HG02870 (cell line): Measurements from ENCODE around the gene TMEM106C.

ENCODE experiments used
- ATAC-seq: cut with Tn5 transposase; IDR thresholded peaks from one replicate; pipeline ENCODE4 v1.9.1; 2021; ENCODE audit warnings: mild to moderate bottlenecking, moderate library complexity; ENCODE audit not compliant: unreplicated experiment

The TMEM106C gene

DNA sequence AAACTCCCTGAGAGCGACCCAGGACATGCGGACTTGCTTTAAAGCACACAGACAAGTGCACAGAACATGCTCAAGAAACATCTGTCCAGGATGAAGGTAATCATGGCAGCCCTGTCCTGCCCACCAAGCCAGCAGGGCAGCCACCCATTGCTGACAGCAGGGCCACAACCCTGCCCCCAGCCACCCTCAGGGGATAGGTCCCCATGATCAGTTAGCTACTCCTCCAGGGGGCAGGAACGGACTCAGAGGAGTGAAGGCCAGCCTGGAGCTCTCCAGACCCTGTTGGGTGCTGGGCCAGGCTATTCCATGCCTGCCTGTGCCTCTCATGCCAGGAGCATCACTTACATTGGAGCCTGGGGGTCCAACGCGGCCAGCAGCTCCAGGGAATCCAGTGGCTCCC lies 15.8 kb downstream of the TMEM106C start:
- ATAC-seq: no peak

DNA sequence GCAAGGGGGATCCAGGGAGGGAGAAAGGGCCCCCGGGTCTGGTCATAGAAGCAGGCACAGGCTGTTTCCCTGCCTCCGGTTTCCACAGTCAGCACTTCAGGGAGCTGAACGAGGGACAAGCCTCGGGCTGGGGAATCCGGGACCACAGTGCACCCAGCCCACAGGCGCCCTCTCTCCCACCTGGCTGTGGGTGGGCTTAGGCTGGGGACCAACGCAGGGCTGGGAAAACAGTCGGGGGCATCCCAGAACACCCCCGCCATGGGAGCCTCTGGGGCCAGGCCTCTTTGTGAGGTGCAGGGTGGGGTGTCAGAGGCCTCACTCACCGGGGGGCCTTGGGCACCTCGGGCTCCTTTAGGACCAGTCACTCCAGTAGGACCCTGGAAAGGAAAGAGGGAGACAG lies 16.3 kb downstream of the TMEM106C start:
- no peak for ATAC-seq

DNA sequence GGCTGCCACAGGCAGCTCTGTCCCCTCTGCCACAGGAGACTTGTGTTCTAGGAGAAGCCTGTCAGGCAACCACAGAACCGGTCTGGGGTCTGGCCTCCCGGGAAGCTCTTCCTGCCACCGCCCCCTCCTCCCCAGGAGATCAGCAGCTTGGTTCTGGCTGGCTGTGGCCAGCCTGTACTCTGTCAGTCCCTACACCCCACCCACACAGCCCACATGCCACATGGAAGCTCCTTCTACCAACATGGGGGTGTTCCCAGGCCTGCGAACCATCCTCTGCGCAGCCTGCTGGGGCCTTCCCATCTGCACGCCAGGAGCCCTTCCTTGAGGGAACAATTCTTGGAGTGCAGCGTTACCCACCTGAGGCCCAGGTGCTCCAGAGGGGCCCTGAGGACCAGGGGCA lies 16.8 kb downstream of the TMEM106C start:
- ATAC-seq: no peak

DNA sequence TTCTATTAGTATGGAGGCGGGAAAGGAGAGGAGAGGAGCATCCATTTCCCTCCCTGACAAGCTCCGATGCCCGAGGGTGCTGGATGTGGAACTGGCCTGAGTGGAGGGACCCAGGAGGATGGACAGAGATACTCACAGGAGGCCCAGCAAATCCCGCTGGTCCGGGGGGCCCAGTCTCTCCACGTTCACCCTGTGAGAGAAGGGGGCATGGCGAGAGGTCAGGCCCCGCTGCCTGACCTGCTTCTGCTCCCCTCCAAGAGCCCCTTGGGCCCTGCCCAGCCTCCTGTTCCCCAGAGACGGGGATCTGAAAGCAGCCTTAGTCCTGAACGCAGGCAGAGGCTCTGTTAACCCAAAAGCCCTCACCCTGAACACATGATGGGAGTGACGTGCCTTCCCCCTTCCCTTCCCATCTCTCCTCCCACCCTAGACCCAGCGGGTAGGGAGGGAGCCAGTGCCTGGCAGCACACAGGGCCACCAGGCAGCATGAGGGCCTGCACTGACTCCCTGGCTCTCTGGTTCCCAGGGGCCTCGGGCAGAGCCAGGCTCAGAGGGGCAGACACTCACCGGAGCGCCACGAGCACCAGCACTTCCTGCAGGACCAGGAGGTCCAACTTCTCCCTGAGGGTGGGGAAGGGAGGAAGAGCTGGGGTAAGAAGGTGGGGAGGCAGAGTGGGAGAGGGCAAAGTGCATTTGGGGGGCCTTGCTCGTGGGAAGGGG lies 17.5 kb downstream of the TMEM106C start:
- no peak for ATAC-seq

DNA sequence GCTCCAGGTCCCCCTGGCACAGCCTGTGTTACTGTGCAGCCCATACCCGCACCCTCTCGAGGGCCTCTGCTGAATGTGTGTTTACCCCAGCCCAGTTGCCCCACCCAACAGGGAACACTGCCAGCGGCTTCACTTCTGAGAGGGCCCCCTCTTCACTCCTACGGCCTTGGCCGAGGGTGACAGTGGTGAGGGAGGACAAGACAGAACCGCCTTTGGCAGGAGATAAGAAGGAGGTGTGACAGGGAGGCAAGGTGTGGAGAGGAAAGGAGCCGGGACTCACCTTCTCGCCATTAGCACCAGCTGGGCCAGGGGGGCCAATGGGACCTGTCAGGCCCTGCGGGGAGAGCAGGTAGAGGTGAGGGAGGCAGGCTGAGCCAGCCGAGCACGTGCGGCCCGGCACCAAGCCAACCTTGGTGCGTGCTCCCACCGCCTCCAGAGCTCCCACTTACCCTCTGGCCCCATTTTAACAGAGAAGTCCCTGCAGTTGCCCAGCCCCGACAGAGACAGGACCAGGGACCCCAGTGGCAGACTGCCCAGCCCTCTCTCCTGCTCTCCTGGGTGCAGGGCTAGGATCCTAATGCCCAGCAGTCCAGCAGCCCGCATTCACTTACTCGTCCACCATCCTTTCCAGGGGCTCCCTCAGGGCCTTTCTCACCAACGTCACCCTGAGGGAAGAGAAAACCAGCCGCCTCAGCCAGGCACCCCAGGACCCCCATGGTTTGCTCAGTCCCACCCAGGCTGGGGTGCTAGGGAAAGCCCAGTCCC lies 18.3 kb downstream of the TMEM106C start:
- ATAC-seq: no peak

DNA sequence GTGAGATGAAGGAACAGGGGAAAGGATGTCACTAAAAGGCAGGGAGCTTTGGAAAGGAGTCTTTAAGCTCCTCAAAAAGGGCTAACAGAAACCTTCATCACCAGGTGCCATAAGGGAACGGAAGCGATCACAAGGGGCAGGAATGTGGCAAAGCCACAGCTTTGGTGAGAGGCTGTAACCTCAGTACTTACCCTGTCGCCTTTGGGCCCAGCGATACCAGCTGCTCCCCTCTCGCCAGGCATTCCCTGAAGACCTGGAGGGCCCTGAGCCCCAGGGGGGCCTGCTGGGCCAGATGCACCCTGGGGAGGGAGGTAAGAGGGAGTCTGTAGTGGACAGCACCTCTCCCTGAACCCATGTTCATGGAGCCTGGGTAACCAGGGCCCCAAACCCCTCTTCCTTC lies 18.9 kb downstream of the TMEM106C start:
- ATAC-seq: no peak

DNA sequence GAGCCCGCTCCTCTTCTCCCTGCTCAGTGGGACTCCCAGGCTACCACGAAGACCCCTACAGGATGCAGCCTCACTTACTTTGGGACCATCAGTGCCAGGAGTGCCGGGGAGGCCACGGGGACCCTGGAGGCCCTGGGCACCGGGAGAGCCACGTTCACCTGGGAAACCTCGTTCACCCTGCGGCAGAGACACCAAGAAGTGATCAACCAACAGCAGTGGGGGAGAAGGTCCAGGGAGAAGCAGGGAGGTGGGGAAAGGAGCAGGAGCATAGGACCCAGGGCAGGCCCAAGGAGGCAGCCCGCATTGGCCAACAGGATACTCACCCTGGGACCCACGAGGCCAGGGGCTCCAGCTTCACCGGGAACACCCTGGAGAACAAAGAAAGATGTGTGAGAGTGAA lies 19.4 kb downstream of the TMEM106C start:
- no peak for ATAC-seq

DNA sequence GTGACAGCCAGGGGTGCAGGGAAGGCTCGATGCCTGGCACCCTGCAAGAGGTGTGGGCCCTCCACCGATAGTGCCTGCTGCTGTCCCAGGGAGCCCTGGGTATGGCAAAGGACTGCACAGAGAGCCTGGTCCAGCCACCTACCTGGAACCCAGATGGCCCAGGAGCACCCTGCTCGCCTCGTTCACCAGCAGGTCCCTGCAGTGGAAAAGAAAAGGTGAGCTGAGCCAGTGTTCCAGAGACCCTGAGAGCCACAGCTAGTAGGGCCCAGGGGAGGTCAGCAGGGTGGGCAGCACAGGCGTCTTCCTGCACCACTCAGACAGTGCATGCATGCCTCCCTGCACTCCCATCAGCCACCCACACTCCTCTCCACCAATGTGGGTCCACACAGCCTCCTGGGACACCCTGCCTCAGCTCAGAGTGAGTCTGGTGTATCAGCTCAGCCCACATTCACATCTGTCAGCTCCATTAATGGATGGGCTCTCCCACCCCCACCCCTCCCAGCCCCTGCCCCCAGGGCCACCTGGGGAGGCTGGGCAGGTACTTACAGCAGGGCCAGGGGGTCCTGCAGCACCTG lies 20.2 kb downstream of the TMEM106C start:
- no peak for ATAC-seq

DNA sequence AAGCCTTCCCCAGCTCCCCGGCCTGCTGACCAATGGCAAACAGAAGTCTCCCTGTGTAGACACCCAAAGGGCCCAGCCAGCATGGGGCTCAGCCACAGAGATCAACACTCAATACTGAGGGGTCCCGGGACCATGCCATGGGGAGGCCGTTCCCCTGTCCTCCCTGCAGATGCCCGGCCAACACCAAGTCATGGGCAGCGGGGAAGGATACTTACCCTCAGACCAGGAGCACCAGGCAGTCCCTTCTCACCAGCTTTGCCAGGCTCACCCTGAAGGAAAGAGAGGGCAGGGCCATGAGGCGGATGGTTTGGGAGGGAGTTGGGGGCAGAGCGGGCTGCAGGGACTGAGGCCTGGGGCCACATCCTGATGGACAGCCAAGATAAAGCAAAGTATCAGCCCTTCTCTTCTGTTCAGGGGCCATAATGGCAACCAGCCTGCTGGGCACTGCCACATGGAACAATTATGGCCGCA lies 21.0 kb downstream of the TMEM106C start:
- ATAC-seq: no peak

DNA sequence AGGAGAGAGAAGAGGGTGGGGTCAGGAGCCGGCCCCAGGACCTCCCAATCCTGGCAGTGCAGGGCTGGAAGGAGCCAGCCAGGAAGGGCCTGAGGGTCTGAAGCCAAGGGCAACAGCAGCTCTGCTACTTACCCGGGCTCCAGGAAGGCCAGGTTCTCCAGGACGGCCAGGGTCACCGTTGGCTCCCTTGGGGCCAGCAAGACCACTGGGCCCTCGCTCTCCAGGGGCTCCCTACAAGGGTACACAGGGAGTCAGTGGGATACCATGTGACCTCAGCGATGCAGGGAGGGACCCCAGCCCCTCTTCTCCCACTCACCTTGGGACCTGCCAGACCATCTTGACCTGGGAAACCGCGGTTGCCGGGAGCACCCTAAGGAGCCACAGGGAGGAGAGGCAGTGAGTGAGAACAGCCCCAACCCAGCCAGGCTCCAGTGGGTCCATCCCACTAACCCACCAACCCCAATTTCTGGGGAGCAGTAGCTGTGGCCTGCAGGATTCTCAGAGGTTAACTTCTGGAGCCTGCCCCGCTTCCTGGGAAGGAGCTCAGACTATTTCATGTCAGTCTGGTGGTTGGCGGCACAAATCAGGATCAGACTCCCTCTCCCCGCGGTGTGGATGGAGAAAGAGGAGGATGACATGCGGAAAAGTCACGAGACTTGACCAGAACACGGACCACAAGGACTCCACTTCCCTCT lies 22.3 kb downstream of the TMEM106C start:
- ATAC-seq: no peak

DNA sequence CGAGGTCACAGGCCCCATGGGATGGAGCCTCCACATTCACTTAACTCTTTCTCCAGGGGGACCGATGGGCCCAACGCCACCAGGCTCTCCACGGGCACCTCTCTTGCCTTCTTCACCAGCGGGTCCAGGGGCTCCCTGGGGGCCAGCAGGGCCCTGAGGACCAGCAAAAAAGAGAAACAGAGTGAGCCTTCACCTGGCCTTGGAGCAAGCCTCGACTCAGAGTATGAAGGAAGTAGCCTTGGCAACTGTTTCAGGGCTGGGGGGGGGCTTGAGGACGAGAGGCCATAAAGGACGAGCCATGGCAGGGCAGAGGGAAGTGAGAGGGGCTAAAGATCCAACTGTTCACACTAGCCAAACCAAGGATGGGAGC lies 22.9 kb downstream of the TMEM106C start:
- no peak for ATAC-seq

DNA sequence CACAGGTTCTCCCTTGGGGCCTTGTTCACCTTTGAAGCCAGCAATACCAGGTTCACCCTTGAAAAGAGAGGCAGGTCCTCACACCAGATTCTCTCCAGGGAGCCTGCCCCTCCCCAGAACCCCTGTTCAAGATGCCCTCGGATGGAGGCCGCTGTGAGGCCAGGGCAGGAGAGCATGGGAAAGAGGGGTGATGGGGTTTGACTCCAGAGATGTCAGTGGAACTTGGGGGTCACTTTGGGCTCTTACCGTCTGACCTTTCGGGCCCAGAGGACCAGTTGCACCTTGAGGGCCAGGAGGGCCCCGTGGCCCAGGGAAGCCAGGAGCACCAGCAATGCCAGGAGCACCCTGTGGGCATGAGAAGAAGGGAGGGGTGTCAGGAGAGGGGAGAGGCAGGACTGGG lies 23.4 kb downstream of the TMEM106C start:
- no peak for ATAC-seq

DNA sequence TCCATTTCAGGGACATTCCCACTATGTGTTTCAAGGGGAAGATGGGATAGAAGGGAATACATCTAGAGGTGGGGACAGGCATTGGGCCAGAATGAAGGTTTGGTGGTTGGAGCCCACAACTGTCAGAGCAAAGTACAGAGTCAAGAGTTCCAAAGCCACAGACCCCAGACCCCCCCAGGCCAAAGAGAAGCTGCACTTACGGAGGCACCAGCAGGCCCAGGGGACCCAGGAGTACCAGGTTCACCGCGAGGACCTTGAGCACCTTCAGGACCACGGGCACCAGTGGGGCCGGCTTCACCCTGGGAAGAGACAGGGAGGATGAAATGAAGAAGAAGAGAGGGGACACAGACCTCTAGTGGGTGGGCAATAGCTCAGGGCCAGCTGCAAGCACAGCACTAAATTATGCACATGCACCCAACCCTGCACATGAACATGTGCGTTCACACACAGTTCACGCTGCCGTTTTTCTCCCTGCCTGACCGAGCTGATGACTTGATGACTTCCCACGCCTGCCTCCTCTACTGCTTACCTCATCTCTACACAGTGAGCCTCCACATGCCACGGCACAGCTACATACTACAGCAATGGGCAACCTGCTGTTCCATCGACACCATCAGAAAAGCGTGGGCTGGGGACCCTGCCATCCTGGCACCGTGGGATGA lies 24.1 kb downstream of the TMEM106C start:
- ATAC-seq: no peak

DNA sequence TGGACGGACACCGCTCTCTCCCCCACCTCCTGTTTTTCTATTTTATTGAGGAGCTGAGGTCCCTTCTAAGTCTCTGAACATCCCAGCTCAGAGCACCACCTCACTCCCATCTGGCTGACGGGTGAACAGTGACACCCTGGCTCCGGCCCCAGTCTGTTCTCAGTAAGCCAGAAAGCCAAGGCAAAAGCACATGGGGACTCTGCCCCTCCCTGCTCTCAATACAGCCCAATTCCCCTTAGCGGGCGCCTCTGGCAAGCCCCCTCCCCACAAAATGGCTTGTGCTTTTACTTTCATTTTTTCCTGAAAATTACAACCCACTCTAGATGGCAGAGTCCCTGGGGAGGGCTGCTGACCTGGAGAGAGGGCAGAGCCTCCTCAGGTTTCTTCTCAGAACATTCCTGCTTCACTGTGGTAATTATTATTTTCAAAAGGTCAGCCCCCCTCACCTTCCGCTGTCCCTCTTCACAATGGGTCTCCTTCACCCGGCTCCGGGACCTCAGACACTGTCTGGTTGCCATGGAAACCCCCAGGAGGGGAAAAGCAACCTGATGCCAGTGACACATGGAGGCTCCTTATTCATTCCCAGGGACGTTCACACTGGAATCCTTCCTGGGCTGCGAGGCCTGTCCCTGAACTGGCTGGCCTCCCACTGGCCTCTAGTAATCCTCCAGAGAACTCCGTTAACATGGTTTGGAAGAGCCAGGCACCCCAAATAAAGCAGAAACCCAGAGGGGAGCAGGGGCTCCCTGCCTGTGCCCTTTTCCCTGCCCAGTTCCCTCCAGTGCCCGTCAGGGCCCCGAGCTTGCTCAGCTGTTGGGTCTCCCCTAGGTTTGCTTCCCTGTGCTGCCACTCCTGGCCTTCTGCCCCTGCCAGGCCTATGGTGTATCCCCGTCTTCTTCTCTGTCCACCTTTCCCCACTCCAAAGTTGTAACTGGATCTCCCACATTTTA lies 25.0 kb downstream of the TMEM106C start:
- ATAC-seq: no peak

DNA sequence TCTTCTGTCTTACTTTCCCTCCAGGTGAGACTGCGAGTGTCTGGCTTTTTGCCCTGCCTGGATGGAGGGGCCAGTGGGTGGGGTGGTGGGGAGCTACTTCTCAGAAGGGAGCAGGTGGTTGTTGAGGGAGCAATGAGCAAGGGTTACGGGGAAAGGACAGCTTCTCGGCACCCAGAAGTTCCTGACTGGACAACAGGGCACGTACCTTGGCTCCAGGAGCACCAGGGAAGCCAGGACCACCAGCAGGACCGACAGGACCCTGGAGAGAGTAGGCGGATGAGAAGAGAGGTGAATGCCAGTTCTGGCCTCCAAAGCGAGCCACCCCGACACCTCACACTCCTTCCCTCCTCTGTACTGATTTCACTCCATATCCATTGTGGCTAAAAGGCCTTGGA lies 25.6 kb downstream of the TMEM106C start:
- ATAC-seq: no peak

DNA sequence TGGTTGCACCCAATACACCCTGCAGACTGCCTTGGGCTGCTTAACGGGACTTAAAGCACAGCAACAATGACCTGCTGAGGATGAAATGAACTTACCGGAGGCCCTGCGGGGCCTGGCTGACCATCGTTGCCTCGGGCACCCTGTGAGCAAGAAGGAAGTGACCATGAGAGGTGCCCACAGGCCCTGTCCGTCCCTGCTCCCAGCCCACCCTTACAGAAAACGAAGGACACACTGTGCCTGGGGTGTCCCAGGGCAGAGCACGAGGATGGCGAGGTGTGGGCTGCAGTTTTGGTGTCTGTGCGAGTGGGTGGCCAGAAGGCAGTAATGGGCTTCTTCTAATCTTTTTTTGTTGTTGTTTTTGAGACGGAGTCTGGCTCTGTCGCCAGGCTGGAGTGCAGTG lies 26.3 kb downstream of the TMEM106C start:
- ATAC-seq: no peak

DNA sequence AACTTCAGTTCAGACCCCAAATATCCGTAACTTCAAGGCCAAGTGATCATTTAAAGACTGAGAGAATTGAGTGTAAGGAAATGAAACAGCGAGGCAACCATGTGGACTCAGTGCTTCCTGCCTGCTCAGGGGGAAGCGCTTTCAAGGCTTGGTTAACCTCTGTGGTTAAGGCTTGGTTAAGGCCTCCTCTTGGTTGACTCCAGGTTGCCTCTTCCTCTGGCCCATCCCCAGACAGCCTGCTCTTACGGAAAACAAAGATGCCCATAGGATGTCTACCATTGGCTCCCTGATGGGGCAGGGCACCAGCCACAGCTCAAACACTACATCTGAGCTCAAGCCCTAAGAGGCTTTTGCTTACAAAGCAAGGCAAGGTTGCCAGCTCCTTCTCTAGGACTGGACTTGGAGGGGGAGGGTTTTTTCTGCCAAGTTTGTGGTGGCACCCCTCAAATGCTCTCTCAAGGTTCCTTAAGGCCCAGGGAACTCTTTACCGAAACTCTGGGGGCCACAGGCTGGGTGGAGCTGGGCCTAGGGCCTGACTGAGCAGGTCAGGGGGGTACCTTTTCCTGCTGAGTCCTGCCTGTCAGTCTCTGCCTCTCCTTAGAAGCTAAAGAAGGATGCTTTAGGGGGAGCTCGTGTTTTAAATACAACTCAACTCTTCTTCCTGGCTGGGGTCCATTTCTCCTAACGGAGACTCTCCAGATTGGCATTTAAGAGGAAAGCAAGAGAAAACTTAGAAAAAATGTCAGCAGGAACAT lies 27.1 kb downstream of the TMEM106C start:
- ATAC-seq: peak; percentile 90

DNA sequence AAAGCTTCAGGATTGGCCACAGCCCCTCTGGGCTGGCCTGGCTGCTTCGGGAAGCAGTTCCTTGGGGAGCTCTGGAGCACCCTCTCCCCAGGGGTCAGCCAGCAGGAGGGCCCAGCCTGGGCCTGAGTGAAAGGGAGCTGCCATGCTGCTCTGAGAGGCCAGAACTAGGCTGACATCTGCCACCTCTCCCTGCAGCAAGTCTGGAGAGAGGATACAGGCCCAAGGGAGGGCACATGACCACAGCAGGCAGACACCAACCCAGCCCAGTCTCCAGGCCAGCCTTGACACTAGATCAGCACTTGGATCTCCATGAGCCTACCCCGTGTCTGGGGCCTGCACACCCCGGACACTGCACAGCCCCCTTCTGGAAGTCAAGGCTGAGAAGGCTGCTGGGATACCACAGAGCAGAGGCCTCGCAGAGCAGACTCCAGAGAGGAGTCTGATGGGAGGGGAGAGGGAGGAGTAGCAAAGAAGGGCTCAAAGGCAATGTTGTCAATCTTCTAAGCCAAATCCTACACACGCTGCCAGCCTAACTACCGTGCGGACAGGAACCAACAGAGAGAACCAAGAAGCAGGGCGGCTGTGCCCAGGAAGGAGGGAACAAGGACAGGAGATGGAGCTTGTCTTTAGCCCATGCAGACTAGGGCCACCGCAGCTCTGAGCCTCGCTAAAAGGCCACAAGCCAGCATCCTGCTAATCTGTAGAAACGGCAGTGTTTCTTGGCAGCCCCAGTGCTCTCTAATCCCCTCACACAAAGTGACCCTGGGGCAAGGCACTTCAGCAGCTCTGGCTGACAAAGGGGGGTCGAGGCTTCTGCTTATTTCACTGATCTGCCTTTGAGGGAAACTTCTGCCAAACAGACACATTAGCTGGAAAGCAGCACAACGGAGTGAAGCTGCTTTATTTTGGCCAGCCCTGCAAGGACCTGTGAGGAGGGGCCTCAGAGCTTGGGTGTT lies 28.0 kb downstream of the TMEM106C start:
- ATAC-seq: no peak
